ENCODE results near the gene DTX4. TPM values are rescaled to one million over a fixed set of nuclear protein-coding genes. Genes with fewer than 3 reads are reported as not detected.

DTX4 gene
- total RNA-seq, 1 experiment from 2014 or later = 1.9 TPM

DNA sequence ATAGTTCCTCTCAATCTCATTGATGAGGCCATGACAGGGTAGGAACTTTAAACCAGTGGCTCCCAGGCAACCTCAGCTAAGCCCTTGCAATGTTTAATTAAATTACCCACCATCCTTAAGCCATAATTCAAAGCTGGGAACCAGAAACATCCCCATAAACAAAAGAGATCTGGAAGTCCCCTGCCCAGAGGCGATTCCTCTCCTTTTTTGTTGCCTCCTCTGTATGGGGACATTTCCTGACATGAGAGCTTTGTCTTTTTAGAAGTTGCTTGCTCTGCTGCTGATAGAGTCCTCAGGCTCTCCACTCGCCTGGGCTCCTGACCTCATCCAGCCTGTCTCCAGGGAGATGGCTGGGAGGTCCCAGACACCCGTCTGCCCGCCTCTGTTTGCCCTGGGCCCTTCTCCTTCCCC is 3.2 kb downstream of the DTX4 start:
- no TSS peak for BruUV-seq (replicated peaks)
- no peak overlapping the region for H3K27ac ChIP-seq (ENCODE audit: low read depth, low read length, poor library complexity, severe bottlenecking)
- intact Hi-C loops (cut with micrococcal nuclease; ENCODE audit: unreplicated experiment) = no loop called here

DNA sequence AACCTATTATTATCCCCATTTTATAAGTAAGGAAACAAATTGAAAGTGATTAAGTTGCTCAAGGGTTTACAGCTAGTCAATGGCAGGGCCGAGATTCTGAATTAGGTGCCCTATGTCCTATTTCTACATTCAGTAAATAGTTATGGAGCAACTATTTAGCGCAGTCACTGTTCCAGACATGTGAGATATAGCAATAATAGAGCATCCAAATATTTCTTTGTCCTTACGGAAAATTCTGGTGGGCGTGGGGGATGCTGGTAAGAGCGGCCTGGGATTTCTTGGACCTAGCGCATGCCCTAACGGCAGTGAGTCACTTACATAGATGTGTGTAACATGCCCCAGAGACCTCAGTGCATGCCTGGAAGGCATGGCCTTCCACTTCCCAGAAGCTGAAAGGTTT is 4.4 kb downstream of the DTX4 start:
- H3K27ac ChIP-seq (ENCODE audit: low read depth, low read length, poor library complexity, severe bottlenecking) = no peak overlapping the region
- H3K4me3 ChIP-seq (ENCODE audit: low read depth, low read length, poor library complexity, severe bottlenecking) = no peak overlapping the region
- peaks cover 22% of the 10 kb centered on the region for H3K4me1 ChIP-seq (ENCODE audit: insufficient read depth, low read length, poor library complexity, severe bottlenecking)
- no peaks in the 10 kb centered on the region for H3K36me3 ChIP-seq (ENCODE audit: insufficient read depth, low read length, poor library complexity, severe bottlenecking)
- TF ChIP-seq, protein P1, sequence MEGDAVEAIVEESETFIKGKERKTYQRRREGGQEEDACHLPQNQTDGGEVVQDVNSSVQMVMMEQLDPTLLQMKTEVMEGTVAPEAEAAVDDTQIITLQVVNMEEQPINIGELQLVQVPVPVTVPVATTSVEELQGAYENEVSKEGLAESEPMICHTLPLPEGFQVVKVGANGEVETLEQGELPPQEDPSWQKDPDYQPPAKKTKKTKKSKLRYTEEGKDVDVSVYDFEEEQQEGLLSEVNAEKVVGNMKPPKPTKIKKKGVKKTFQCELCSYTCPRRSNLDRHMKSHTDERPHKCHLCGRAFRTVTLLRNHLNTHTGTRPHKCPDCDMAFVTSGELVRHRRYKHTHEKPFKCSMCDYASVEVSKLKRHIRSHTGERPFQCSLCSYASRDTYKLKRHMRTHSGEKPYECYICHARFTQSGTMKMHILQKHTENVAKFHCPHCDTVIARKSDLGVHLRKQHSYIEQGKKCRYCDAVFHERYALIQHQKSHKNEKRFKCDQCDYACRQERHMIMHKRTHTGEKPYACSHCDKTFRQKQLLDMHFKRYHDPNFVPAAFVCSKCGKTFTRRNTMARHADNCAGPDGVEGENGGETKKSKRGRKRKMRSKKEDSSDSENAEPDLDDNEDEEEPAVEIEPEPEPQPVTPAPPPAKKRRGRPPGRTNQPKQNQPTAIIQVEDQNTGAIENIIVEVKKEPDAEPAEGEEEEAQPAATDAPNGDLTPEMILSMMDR (conservative IDR thresholded peaks at IDR 0.05; ENCODE audit: low read depth, low read length) = no peak
- no peak for TF ChIP-seq EZH2 (IDR thresholded peaks at IDR 0.05; ENCODE audit: borderline replicate concordance, low read depth, low read length, poor library complexity, severe bottlenecking)
- BruUV-seq (replicated peaks) = no TSS peak
- no peak for DNase-seq (ENCODE audit: low spot score)
- CTCF ChIA-PET = no interaction called here
- peaks cover 7% of the 10 kb centered on the region for H3K27me3 ChIP-seq (replicated peaks; ENCODE audit: insufficient read depth, low read depth, low read length, poor library complexity)
- POLR2A ChIA-PET (ENCODE audit: low non-redundant PET) = no interaction called here
- no peaks in the 10 kb centered on the region for H3K9me3 ChIP-seq (ENCODE audit: low read depth, low read length, poor library complexity, severe bottlenecking)
- intact Hi-C loops (cut with micrococcal nuclease; ENCODE audit: unreplicated experiment) = no loop called here

More for the DNA sequence above, 3.2 kb downstream of the DTX4 start:
- H3K9me3 ChIP-seq (ENCODE audit: low read depth, low read length, poor library complexity, severe bottlenecking) = no peaks in the 10 kb centered on the region
- TF ChIP-seq, protein P1 (conservative IDR thresholded peaks at IDR 0.05; ENCODE audit: low read depth, low read length) = no peak
- no peak for TF ChIP-seq EZH2 (IDR thresholded peaks at IDR 0.05; ENCODE audit: borderline replicate concordance, low read depth, low read length, poor library complexity, severe bottlenecking)
- H3K4me1 ChIP-seq (ENCODE audit: insufficient read depth, low read length, poor library complexity, severe bottlenecking) = peaks cover 22% of the 10 kb centered on the region
- no peak for DNase-seq (ENCODE audit: low spot score)
- POLR2A ChIA-PET (ENCODE audit: low non-redundant PET) = no interaction called here
- H3K36me3 ChIP-seq (ENCODE audit: insufficient read depth, low read length, poor library complexity, severe bottlenecking) = no peaks in the 10 kb centered on the region
- no peak overlapping the region for H3K4me3 ChIP-seq (ENCODE audit: low read depth, low read length, poor library complexity, severe bottlenecking)
- H3K27me3 ChIP-seq (replicated peaks; ENCODE audit: insufficient read depth, low read depth, low read length, poor library complexity) = peaks cover 7% of the 10 kb centered on the region
- CTCF ChIA-PET = interaction anchor here (0.5 kb wide), 1 partner anchor 18 kb away, joined by 3 read pairs; no protein-coding TSS in a partner anchor

DNA sequence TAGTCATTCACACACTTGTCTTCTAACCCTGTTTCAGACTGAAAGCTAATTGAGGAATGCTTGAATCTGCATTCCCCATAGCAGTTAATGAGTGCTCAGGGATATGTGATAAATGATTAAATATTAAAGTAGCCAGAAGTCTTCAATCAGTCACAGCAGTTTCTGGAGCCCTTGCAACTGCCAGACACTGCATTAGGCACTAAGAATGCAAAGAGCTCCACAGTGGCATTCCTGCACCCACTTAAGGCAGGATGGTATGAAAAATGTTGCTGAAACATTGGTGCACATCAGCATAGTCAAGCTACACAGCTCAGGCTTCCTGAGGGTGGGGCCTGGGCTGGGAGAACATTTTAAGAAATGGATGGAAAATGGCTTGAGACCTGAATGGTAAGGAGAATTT is 6.5 kb downstream of the DTX4 start:
- ChIA-PET CTCF (interaction anchor here (1.3 kb wide), 1 partner anchor 8 kb away, joined by 3 read pairs; no protein-coding TSS in a partner anchor), POLR2A (ENCODE audit: low non-redundant PET) (no interaction called here)
- Histone ChIP-seq H3K4me1 (ENCODE audit: insufficient read depth, low read length, poor library complexity, severe bottlenecking) (peaks cover 11% of the 10 kb centered on the region), H3K27me3 (replicated peaks; ENCODE audit: insufficient read depth, low read depth, low read length, poor library complexity) (no peaks in the 10 kb centered on the region), H3K36me3 (ENCODE audit: insufficient read depth, low read length, poor library complexity, severe bottlenecking) (no peaks in the 10 kb centered on the region), H3K27ac (ENCODE audit: low read depth, low read length, poor library complexity, severe bottlenecking) (no peak overlapping the region), H3K9me3 (ENCODE audit: low read depth, low read length, poor library complexity, severe bottlenecking) (no peaks in the 10 kb centered on the region), H3K4me3 (ENCODE audit: low read depth, low read length, poor library complexity, severe bottlenecking) (no peak overlapping the region)
- intact Hi-C loops (cut with micrococcal nuclease; ENCODE audit: unreplicated experiment) = no loop called here
- DNase-seq (ENCODE audit: low spot score) = no peak
- TF ChIP-seq, protein P1 (conservative IDR thresholded peaks at IDR 0.05; ENCODE audit: low read depth, low read length) = no peak
- TF ChIP-seq EZH2 (IDR thresholded peaks at IDR 0.05; ENCODE audit: borderline replicate concordance, low read depth, low read length, poor library complexity, severe bottlenecking) = no peak
- no TSS peak for BruUV-seq (replicated peaks)
